Left lobe of liver (tissue), 2 donors: ENCODE results near the gene AKAP6. TPM values are rescaled to one million over a fixed set of nuclear protein-coding genes. Genes with fewer than 3 reads are reported as not detected.
A peak's percentile ranks its signal among the peaks of the same experiment; 100 is the strongest.

Source experiments
- ATAC-seq: fragments of 200-7000 bp; cut with Tn5 transposase; one replicate; pipeline ENCODE4 v1.9.1; 2020; ENCODE audit warnings: mild to moderate bottlenecking, moderate library complexity
- DNase-seq: peaks from one replicate; pipeline ENCODE4 v3.0.0-alpha.2; 2020; ENCODE audit warnings: low spot score
- total RNA-seq: library from RNA; stranded (reverse); gene quantifications from one replicate; pipeline ENCODE4 v1.2.1, GENCODE V29; 2021
- donor health status: DM: no; HTN: no; CAD: no; lungs with moderate emphysema.
- donor health status: DM: no; HTN: yes; CAD: no.

The AKAP6 gene
- total RNA-seq, 1 donor from 2014 or later: 7.2 TPM

GRCh38 chr14:32472512-32473463 lies 143.7 kb downstream of the AKAP6 start:
- no peak for ATAC-seq
- no peak for DNase-seq

DNA sequence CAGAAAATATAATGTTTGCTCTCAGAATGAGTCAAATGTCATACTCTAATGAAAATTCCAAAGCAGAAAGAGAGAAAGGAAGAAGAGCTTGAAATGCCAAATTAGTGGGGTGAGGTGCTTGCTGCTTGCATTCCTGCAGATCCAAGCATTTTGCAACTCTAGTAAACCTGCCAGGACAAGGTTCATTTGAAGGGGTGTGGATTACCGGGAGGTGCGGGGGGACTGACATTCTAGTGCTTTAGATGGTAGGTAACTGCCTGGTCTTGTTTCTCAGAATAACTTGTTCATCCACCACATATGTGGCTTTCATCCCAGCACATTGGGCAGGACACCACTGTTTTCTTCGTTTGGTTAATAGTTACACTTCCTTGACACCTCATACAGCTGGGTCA lies 144.4 kb downstream of the AKAP6 start:
- ATAC-seq (peak; percentile 81), DNase-seq (peak; percentile 76)

- DNase-seq: no peak
- no peak for ATAC-seq
These were observed 145.5 kb downstream of the AKAP6 start for GRCh38 chr14:32474478-32475195.

DNA sequence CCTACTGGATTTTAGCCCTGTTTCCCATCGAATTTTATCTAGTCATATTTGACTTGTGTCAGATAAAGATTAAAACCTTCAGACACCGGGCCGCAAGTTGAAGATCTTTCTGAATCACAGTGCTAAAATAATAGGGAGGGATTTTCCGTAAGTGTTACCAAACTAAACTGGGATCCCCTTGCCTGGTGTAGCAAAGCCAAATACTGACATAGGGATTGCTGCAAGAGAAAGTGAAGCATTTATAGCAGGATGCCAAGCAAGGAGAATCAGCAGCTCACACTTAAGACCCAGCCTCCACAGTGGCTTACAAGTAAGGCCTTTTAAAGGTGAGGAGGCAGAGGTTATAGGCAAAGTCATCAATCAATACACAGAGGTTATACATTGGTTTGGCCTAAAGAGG lies 147.4 kb downstream of the AKAP6 start:
- ATAC-seq (no peak), DNase-seq (no peak)

DNA sequence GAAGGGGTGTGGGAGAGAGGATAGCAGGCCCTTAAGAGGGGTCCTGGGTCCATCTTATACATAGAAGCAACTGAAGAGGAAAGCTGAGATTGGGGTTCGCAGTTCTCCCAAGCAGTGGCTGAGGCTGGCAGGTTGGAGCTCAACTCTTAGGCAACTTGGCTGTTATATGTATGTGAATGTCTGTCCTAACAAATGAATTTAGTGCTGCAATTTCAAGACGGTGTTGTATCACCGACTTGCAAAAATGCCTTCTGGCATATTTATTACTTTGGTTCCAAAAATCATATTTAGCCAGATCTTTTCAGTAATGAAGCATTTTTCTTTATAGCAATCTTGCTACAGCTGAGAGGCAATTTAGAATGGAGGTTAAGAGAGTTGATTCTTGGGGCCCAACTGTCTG lies 148.3 kb downstream of the AKAP6 start:
- no peak for DNase-seq
- no peak for ATAC-seq

DNA sequence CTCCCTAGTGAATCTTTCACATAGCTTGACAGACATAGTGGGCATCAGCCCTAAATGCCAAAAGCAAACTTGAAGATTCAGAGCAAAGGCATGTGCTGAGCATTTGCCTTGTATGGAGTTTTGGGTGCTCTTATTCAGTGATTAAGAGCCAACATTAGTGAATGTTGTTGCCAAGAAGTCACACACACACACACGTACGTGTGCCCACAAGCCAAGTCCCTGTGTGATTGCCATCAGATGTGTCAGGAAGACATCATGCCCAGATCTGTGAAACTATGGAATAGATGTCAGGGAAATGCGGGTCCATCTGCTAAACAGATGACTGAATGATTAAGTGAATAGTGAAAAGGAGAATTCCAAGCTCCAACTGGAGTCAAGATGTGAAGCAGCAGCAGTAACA lies 149.0 kb downstream of the AKAP6 start:
- no peak for ATAC-seq
- DNase-seq: no peak

- DNase-seq (no peak), ATAC-seq (no peak)
These were observed 151.2 kb downstream of the AKAP6 start for GRCh38 chr14:32480337-32480736.

DNA sequence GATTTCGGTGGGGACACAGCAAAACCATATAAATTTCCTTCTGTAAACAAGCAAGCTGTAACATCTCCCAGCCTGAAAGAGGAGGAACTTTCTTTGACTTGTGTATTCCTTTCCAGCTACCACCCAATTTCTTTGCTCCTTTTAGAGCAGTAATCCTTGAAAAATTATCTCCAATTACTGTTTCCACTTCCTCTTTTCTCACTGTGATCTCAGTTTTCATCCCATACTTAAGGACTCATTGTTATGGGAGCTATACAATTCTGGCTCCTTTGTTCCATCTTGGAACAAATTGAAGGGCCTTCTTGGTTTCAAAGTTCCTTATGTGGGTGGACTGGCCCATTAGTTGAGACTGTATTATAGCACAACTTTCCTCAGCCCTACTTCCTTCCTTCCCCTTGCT lies 152.6 kb downstream of the AKAP6 start:
- DNase-seq (no peak), ATAC-seq (no peak)

DNA sequence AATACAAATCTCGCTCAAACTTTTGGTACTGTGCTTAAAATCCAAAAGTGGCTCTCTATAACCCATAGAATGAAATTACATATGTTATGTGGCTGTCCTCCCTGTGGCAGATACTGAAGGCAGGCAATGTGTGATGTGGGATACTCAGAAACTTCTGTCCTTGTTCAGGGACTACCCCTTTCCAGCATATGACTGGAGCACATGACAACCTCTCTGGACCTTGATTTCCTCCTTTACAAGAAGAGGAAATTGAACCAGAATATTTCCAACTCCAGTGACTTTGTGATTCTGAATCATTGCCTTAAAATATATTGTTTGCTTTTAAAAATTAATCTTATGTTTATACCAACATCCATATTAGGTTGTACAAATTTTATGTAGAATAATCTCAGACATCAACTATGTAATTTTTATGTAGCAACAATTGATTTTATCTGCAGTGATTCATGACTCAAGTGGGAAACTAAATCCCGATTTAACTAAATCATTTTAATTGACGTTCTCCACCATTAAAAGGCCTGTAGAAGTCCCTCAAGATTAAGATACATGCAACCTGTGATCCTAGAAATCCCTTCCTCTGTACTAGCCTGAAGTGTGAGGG lies 162.4 kb downstream of the AKAP6 start:
- ATAC-seq (no peak), DNase-seq (no peak)

GRCh38 chr14:32492457-32492856 lies 163.4 kb downstream of the AKAP6 start:
- ATAC-seq (no peak), DNase-seq (no peak)

DNA sequence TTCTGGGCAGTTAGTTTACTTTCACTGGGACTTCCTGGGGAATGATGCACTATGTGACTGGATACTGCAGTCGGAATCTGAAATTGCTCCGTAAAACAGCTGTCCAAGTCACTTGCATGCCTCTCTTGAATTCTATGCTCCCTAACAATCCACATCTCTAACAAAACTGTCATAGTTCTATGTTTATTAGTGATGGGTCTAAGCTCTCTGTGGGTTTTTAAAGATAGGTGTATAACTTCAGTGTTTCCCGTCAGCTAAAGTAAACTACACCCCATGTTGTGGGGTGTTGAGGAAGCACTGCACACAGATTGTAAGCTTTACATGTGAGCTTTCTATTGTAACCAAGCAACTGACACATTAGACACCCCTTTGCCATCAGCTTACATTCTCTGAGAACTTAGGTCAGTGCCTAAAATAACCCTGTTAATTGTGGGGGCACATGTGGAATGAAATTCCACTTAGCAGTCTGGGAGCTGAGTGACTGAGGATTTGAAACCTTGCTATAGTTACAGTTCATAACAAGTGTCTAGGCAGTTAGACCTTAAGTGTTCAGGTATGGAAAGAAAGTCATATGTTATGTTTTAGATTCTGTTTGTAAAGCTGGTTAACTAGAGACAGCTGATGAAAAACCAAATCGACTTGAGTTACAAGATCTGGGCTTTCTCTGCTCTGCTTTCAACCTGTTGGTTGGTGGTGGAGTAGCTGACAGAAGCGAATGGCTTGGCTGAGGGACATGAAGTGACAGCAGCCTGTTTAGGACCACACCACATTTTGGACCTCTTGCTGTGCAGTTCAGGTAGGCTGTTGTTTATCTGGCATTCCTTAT lies 165.7 kb downstream of the AKAP6 start:
- DNase-seq (no peak), ATAC-seq (no peak)

DNA sequence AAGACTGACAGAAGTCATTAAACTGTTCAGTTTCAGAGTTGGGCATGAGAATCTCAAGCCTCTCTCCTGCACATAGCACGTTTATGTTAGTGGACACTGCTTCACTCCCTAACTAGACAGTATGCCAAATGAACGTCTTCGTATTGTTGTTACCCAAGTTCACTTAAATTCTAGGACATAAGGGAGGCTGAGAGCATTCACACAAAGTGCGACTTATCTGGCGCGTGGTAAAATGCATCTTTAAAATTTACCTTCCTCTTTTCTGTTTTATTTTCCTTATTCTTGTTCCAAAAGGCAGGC lies 166.3 kb downstream of the AKAP6 start:
- ATAC-seq: no peak
- no peak for DNase-seq

GRCh38 chr14:32497248-32497647 lies 168.2 kb downstream of the AKAP6 start:
- ATAC-seq (no peak), DNase-seq (no peak)

- no peak for DNase-seq
These were observed 178.2 kb downstream of the AKAP6 start for GRCh38 chr14:32507029-32507984.

GRCh38 chr14:32508281-32508680 lies 179.2 kb downstream of the AKAP6 start:
- ATAC-seq: no peak
- DNase-seq: no peak

More at GRCh38 chr14:32507029-32507984, 178.2 kb downstream of the AKAP6 start:
- ATAC-seq: no peak

DNA sequence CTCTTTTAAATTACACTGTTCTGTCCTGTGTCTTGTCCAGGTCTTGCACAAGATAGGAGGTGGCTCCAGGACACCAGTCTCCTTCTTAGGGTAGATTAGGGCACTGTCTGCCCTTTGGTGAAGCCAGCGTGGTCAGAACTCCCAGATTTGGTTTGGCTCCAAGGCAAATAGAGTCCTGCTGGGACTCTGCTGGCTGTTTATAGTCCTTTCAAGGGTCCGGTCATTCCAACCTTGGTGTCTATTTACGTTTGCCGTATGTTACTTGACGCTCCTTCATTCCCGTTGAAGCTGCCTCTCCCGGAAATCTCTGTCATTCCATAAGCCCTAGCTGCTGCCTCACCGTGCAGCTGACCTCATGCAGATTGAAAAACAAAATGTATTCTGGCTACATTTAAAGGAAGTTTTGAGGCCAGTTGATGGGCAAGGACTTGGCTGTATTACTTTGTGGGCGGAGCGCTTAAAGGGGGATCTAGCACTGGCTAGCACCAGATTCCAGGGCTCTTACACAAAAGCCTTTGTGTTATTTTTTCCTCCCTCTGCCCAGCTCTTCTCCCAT lies 180.6 kb downstream of the AKAP6 start:
- ATAC-seq (peak; percentile 91), DNase-seq (peak; percentile 60)

DNA sequence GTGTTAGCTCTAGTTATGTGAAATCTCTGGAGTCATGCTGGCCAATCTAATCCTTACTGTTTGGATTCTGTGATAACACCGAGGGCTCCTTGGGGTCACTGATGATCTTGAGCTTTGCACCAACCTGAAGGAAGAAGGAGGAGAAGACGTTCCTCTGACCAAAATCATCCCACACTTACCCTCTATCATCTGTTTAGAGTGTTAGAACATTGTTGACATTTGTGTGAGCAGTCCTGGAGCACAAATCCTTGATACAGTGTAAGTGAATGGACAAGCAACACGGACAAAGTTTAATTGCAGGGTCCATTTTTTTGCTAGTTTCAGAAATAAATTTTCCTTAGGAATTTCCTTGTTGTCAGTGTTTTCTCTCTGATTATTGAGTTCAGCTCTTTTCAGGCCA lies 181.7 kb downstream of the AKAP6 start:
- ATAC-seq: no peak

DNA sequence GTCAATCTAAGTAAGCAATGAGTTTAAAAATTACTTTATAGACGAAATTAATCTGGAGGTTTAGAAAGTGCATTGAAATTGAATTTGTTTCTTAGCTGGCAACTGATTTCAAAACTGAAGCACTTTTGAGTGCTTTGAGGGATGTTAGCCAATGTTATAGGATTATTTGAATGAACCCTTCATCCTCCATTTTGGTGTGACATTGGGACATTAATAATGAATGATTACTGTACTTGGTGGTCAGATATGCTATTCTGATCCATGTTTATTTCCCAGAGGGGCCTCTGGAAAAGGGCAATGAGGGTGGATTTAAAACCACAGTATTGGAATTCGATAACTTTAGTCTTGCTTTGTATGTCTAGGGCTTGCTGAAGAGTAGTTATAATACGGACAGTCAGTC lies 183.2 kb downstream of the AKAP6 start:
- no peak for DNase-seq

More for the DNA sequence above, 181.7 kb downstream of the AKAP6 start:
- no peak for DNase-seq

DNA sequence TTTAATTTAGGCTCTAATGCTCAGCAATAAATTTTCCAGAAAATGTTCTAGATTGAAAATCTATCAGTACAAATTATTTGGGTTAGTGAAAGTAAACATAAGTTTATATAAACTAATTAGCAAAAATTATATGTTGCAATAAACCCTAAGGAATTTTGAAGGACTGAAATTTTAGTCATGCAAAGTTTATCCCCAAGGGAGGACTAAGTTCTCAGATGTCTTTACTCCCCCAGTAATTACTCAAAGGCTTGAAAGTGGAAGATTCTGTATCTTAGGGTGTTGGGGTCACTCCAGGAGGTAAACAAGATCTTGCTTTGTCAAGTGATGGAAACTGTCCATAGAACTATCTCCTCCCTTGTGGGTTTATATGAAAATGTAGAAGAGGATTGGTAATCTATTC lies 183.7 kb downstream of the AKAP6 start:
- ATAC-seq (no peak), DNase-seq (no peak)

More for the DNA sequence above, 183.2 kb downstream of the AKAP6 start:
- ATAC-seq: no peak
